GM19468 (cell line): ENCODE data around the gene UCK2.

Experiments used
- ATAC-seq: cut with Tn5 transposase; IDR thresholded peaks from one replicate; pipeline ENCODE4 v1.9.1; 2021; ENCODE audit warnings: mild to moderate bottlenecking, moderate library complexity, moderate number of reproducible peaks; ENCODE audit not compliant: unreplicated experiment; ENCODE audit errors: extremely low read depth

UCK2 gene

GRCh38 chr1:165833358-165833757, 5.9 kb downstream of the UCK2 start:
- no peak for ATAC-seq

- no peak for ATAC-seq
Observed at GRCh38 chr1:165834229-165834628, 6.8 kb downstream of the UCK2 start.

GRCh38 chr1:165834881-165835280, 7.5 kb downstream of the UCK2 start:
- no peak for ATAC-seq

- ATAC-seq: no peak
Observed at GRCh38 chr1:165836664-165837482, 9.5 kb downstream of the UCK2 start.

GRCh38 chr1:165837838-165838364, 10.5 kb downstream of the UCK2 start:
- no peak for ATAC-seq

- no peak for ATAC-seq
Observed at GRCh38 chr1:165840423-165840822, 13.0 kb downstream of the UCK2 start.

GRCh38 chr1:165841582-165842017, 14.2 kb downstream of the UCK2 start:
- no peak for ATAC-seq

- no peak for ATAC-seq
Observed at GRCh38 chr1:165842023-165842670, 14.7 kb downstream of the UCK2 start.

- peak; percentile 34 for ATAC-seq
Observed at GRCh38 chr1:165842671-165843129, 15.3 kb downstream of the UCK2 start.

- ATAC-seq: no peak
Observed at GRCh38 chr1:165843304-165843703, 15.9 kb downstream of the UCK2 start.

GRCh38 chr1:165844114-165844798, 16.8 kb downstream of the UCK2 start:
- ATAC-seq: no peak

GRCh38 chr1:165844933-165845332, 17.5 kb downstream of the UCK2 start:
- ATAC-seq: no peak

- no peak for ATAC-seq
Observed at GRCh38 chr1:165845569-165845968, 18.2 kb downstream of the UCK2 start.

- peak; percentile 32 for ATAC-seq
Observed at GRCh38 chr1:165845992-165846748, 18.8 kb downstream of the UCK2 start.

GRCh38 chr1:165847486-165847885, 20.1 kb downstream of the UCK2 start:
- no peak for ATAC-seq

- no peak for ATAC-seq
Observed at GRCh38 chr1:165849353-165850133, 22.1 kb downstream of the UCK2 start.

- peak; percentile 63 for ATAC-seq
Observed at GRCh38 chr1:165851034-165851658, 23.7 kb downstream of the UCK2 start.

- ATAC-seq: no peak
Observed at GRCh38 chr1:165852871-165853270, 25.5 kb downstream of the UCK2 start.
